Ascending aorta (tissue), 2 donors: Measurements from ENCODE around the gene PIBF1. TPM values are rescaled to one million over a fixed set of nuclear protein-coding genes. Genes with fewer than 3 reads are reported as not detected.
"Not testable (repeated sequence)": the region's sequence is repeated elsewhere in the genome, so short reads cannot be mapped to it uniquely, and the experiment has no call there.

Experiments used
- DNase-seq, 2 donors: peaks; one replicate each; pipeline ENCODE4 v3.0.0-alpha.2; 2019; ENCODE audit warnings: low spot score in 2 of 2
- H3K27ac ChIP-seq, 2 donors: fragments of 200-600 bp; sonication (generic); one replicate each; pipeline ENCODE4 v1.5.1; 2016 to 2017; ENCODE audit warnings: mild to moderate bottlenecking in 1 of 2
- H3K27me3 ChIP-seq: fragments of 200-600 bp; sonication (generic); one replicate; pipeline ENCODE4 v1.5.1; 2017
- H3K36me3 ChIP-seq, 2 donors: fragments of 200-600 bp; sonication (generic); one replicate each; pipeline ENCODE4 v1.5.1; 2016
- H3K4me1 ChIP-seq, 2 donors: fragments of 200-600 bp; sonication (generic); one replicate each; pipeline ENCODE4 v1.5.1; 2016 to 2017; ENCODE audit warnings: mild to moderate bottlenecking in 1 of 2
- H3K4me3 ChIP-seq, 2 donors: fragments of 200-600 bp; sonication (generic); one replicate each; pipeline ENCODE4 v1.5.1; 2016 to 2017; ENCODE audit warnings: mild to moderate bottlenecking in 1 of 2
- H3K9me3 ChIP-seq, 2 donors: fragments of 200-600 bp; sonication (generic); one replicate each; pipeline ENCODE4 v1.5.1; 2016
- intact Hi-C: fragments of 100-400 bp; cut with DNase I; formaldehyde crosslinking; loops from one replicate; pipeline ENCODE4 v1.15.1; 2023
- total RNA-seq: library from RNA; depleted of rRNA; stranded (reverse); fragments of >200 nt; gene quantifications from one replicate; pipeline ENCODE4 v1.1.0, GENCODE V29; 2016
- TF ChIP-seq, protein P1 (sequence below), 3 experiments: fragments of 200-600 bp in 2 of 3; fragments of 450-650 bp in 1 of 3; sonication (generic) in 2 of 3; IDR thresholded peaks; one replicate each; pipeline ENCODE4 v1.5.1; 2016 to 2019; ENCODE audit warnings: antibody characterized with exemption in 3 of 3, mild to moderate bottlenecking in 1 of 3, moderate library complexity in 1 of 3

PIBF1 gene
- total RNA-seq, 1 donor from 2014 or later: 17.0 TPM

DNA sequence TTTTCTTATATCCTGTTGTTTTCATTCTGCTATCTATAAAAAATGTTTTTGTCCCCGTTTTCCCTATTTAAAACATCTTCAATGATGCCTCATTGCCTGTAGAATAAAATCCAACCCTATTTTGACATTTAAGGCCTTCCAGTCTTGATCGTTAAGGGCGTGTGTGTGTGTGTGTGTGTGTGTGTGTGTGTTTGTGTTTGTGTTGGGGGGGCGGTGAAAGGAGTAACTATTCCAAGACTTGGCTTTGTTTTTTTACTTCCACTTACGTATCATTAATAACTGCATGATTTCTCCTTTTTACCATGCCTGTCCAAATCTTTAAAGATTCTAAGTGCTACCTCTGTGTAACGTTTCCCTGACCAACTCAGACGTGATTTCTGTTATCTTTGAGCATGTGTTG is 784 bp downstream of the PIBF1 start:
- H3K9me3 ChIP-seq: no peaks in the 10 kb centered on the region
- no peak for DNase-seq
- peaks cover 6 to 20% of the 10 kb centered on the region in 2 donors for H3K36me3 ChIP-seq
- H3K4me3 ChIP-seq: peak overlapping the region; percentile 88 to 92
- intact Hi-C loops: loop anchor here (1.0 to 10.0 kb wide), 3 partner anchors 55 to 1352 kb away; partner anchors contain the start of genes BORA, KLF12 and MZT1
- TF ChIP-seq, protein P1, sequence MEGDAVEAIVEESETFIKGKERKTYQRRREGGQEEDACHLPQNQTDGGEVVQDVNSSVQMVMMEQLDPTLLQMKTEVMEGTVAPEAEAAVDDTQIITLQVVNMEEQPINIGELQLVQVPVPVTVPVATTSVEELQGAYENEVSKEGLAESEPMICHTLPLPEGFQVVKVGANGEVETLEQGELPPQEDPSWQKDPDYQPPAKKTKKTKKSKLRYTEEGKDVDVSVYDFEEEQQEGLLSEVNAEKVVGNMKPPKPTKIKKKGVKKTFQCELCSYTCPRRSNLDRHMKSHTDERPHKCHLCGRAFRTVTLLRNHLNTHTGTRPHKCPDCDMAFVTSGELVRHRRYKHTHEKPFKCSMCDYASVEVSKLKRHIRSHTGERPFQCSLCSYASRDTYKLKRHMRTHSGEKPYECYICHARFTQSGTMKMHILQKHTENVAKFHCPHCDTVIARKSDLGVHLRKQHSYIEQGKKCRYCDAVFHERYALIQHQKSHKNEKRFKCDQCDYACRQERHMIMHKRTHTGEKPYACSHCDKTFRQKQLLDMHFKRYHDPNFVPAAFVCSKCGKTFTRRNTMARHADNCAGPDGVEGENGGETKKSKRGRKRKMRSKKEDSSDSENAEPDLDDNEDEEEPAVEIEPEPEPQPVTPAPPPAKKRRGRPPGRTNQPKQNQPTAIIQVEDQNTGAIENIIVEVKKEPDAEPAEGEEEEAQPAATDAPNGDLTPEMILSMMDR (IDR thresholded peaks at IDR 0.05): no peak
- peak overlapping the region; percentile 82 to 92 for H3K27ac ChIP-seq
- peaks cover 0 to 21% of the 10 kb centered on the region in 2 donors for H3K4me1 ChIP-seq
- H3K27me3 ChIP-seq: no peaks in the 10 kb centered on the region

DNA sequence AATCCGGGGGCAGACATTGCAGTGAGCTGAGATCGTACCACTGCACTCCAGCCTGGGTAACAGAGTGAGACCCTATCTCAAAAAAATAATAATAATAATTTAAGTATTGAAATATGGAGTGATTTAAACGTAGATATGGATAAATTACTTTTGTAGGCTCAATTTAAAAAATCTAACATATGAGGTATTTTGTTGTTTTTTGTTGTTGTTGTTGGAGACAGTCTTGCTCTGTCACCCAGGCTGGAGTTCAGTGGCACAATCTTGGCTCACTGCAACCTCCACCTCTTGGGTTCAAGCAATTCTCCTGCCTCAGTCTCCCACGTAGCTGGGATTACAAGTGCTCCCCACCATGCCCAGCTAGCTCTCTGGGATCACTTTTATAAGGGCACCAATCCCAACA is 2.7 kb downstream of the PIBF1 start:
- not testable (repeated sequence) for H3K4me3 ChIP-seq, DNase-seq, H3K9me3 ChIP-seq, H3K27ac ChIP-seq, H3K36me3 ChIP-seq, H3K27me3 ChIP-seq
- intact Hi-C loops: loop anchor here (10.0 kb wide), 1 partner anchor 1350 kb away; the partner anchor contains the start of gene KLF12
- H3K4me1 ChIP-seq: peaks cover 0 to 10% of the 10 kb centered on the region in 2 donors

DNA sequence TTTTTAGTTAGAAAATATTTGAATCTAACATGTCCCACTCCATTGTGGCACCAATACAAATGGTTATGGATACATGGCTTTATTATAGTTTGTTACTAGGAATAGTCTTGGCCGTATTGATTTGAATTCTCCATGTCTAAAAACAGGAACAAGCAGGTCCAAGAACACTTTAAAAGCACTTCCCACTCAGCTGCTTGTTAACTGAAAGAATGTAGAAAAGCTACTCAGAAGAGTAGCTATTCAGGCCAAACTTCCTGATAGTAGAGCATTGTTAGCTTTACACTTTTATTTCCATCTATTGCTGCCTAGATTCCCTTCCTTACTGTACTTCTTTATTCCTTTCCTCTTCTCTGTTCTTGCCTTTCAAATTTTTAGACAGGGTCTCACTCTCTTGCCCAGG is 6.9 kb downstream of the PIBF1 start:
- H3K4me1 ChIP-seq: no peaks in the 10 kb centered on the region
- H3K27ac ChIP-seq: no peak overlapping the region
- intact Hi-C loops: loop anchor here (10.0 kb wide), 1 partner anchor 1346 kb away; the partner anchor contains the start of gene KLF12
- H3K9me3 ChIP-seq: no peaks in the 10 kb centered on the region
- no peak for DNase-seq
- H3K27me3 ChIP-seq: no peaks in the 10 kb centered on the region
- H3K36me3 ChIP-seq: peaks cover 12 to 31% of the 10 kb centered on the region in 2 donors
- H3K4me3 ChIP-seq: no peak overlapping the region
- TF ChIP-seq, protein P1 (IDR thresholded peaks at IDR 0.05): no peak

DNA sequence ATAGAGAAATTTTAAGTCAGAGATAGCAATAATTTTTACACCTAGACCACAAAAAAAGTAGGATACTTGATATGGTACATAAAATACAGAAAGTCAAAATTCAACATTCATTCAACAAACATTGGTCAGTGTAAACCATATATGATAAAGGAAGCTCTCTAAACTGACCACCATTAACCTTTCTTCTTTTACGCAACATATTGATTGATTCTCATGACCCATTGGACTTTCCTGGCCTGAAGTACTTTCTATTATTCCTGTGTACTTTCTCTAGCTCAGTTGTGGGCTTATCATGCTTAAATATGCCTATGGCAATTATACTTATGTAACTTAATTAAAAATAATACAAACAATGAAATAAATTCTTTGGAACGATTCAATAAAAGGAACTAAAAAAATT is 10.7 kb downstream of the PIBF1 start:
- intact Hi-C loops: no loop called here
- H3K27me3 ChIP-seq: no peaks in the 10 kb centered on the region
- H3K27ac ChIP-seq: no peak overlapping the region
- TF ChIP-seq, protein P1 (IDR thresholded peaks at IDR 0.05): no peak
- no peaks in the 10 kb centered on the region for H3K9me3 ChIP-seq
- no peak for DNase-seq
- H3K4me1 ChIP-seq: no peaks in the 10 kb centered on the region
- H3K4me3 ChIP-seq: no peak overlapping the region
- peaks cover 17 to 45% of the 10 kb centered on the region in 2 donors for H3K36me3 ChIP-seq

DNA sequence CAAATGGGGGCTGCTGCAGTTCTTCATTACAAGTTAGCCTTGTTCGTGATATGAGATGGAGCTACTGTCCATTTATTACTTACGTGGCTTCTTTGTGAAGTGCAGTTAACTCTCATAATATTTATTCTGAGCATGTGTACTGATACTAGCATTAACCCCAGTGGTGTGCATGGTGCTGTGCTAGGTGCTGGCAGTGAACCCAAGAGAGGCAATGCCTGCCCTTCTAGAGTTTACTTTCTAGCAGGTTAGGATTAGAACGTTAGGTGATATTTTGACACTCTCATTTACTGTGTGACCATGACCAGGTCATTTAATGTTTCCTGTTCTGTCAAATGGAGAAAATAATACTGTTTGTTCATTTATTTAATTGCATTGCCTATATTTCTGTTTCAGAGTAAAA is 16.9 kb downstream of the PIBF1 start:
- no peak for DNase-seq
- no peaks in the 10 kb centered on the region for H3K4me1 ChIP-seq
- no peak overlapping the region for H3K4me3 ChIP-seq
- intact Hi-C loops: no loop called here
- TF ChIP-seq, protein P1 (IDR thresholded peaks at IDR 0.05): no peak
- no peaks in the 10 kb centered on the region for H3K9me3 ChIP-seq
- H3K27ac ChIP-seq: no peak overlapping the region
- no peaks in the 10 kb centered on the region for H3K27me3 ChIP-seq
- peaks cover 20 to 44% of the 10 kb centered on the region in 2 donors for H3K36me3 ChIP-seq

DNA sequence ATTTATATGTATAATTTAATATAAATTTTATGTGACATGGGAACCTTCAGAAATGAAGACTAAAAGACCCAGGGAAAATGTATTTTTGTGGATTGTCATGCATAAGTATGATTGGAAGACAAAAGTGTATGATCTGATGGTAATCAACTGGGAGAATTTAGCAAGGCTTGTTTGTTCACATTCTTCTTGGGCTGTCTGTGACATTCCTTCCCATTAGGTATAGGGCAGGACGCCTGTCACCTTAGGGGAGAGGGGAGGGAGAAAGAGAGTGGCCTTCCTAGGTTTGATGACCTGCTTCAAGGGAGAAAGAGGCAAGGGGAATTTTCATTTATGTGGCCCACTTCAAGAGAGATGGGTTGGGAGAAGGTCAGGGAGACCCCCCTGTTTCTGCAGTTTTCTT is 22.4 kb downstream of the PIBF1 start:
- TF ChIP-seq, protein P1 (IDR thresholded peaks at IDR 0.05): no peak
- DNase-seq: no peak
- Histone ChIP-seq H3K36me3 (peaks cover 12% of the 10 kb centered on the region in 2 donors), H3K4me3 (no peak overlapping the region), H3K4me1 (no peaks in the 10 kb centered on the region), H3K27me3 (no peaks in the 10 kb centered on the region), H3K9me3 (no peaks in the 10 kb centered on the region), H3K27ac (no peak overlapping the region)
- intact Hi-C loops: no loop called here
